Activated naive CD4-positive, alpha-beta T cell treated with anti-CD3 and anti-CD28 coated beads, Interleukin-2, amount 10 ng/mL, durations not matched to agents 7 days and 5 days (primary cell): Measurements from ENCODE around the gene NDST1.
A peak's percentile ranks its signal among the peaks of the same experiment; 100 is the strongest.

ENCODE experiments used
- CTCF ChIA-PET: fragments of 350-600 bp; sonication (Branson Sonifier 250); formaldehyde crosslinking; loops from one replicate; lab custom pipeline; 2021; ENCODE audit warnings: antibody characterized with exemption; lab: Charles Lee
- DNase-seq: peaks from one replicate; pipeline ENCODE4 v3.0.0-alpha.2; 2020
- H3K27ac Mint-ChIP-seq: one replicate; pipeline ENCODE4 v1.8.0; 2021; ENCODE audit warnings: mild to moderate bottlenecking, moderate library complexity, mixed read lengths
- H3K27me3 Mint-ChIP-seq: one replicate; pipeline ENCODE4 v1.8.0; 2021; ENCODE audit warnings: mild to moderate bottlenecking, mixed read lengths
- H3K36me3 Mint-ChIP-seq: one replicate; pipeline ENCODE4 v1.8.0; 2021; ENCODE audit warnings: mixed read lengths
- H3K4me1 Mint-ChIP-seq: one replicate; pipeline ENCODE4 v1.8.0; 2021; ENCODE audit warnings: mixed read lengths
- H3K4me3 Mint-ChIP-seq: one replicate; pipeline ENCODE4 v1.8.0; 2021; ENCODE audit warnings: mild to moderate bottlenecking, moderate library complexity, mixed read lengths
- H3K9me3 Mint-ChIP-seq: one replicate; pipeline ENCODE4 v1.8.0; 2021; ENCODE audit warnings: mixed read lengths

The NDST1 gene

DNA sequence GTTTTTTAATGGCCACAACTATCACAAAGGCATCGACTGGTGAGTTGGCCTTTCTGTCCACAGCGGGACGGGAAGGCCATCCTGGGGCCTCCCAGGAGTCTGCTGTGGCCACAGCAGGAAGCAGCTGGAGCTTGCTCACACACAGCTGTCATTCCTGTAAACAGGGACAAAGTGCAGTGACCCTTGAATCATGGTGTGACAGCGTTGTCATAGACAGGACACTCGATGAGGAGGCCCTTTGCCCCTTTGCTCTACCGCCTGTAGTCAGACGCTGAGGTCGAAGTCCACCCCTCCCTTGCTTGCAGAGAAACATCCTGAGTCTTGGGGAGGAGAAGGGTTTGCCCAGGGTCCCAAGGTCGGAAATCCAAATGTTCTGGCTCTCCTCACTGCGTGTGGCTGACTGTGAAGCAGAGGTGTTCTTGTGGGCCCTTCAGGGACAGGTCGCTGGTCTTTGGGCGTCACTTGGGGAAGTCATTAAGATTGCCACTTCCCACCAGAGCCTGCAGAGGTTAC is 35.1 kb downstream of the NDST1 start:
- no peak for DNase-seq
- no peaks in the 10 kb centered on the region for H3K9me3 Mint-ChIP-seq
- no peaks in the 10 kb centered on the region for H3K4me1 Mint-ChIP-seq
- H3K4me3 Mint-ChIP-seq, result no peak overlapping the region
- CTCF ChIA-PET, result interaction anchor here (1.5 kb wide), 1 partner anchor 84 kb away, joined by 8 read pairs; no protein-coding TSS in a partner anchor
- no peak overlapping the region for H3K27ac Mint-ChIP-seq
- H3K36me3 Mint-ChIP-seq, result no peaks in the 10 kb centered on the region
- H3K27me3 Mint-ChIP-seq, result peaks cover 6% of the 10 kb centered on the region

DNA sequence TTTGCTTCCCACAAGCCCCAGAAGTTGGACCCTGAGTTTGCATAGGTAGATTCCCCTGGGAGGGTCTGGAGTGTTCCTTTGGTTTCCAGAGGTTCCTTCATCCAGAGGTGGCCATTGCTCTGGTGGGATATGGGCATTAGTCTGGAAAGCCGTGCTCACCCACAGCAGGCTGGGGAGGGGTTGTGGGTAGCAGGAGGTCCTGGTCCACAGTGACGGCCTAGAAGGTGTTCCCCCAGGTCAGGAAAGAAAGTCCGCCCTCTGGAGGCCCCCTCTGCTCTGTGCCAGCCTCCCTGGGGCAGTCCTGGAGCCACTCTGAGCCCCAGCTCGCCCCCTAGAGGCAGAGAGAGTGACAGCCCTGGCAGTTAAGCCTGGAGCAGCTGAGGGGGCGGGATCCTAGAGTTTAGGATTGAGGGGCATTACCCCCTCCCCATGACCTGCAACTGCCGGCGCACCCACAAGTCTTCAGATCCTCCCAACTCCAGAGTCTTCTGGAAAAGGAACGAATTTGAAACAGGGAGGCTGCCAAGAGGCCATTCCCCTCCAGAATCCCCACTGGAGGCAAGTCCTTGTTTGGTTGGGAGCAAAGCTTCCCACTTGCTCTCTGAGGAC is 36.8 kb downstream of the NDST1 start:
- H3K4me3 Mint-ChIP-seq, result no peak overlapping the region
- H3K9me3 Mint-ChIP-seq, result no peaks in the 10 kb centered on the region
- CTCF ChIA-PET, result interaction anchor here (1.1 to 2.3 kb wide), 8 partner anchors 12 to 303 kb away, joined by 4 to 17 read pairs (median 7); no protein-coding TSS in a partner anchor
- no peaks in the 10 kb centered on the region for H3K36me3 Mint-ChIP-seq
- H3K27me3 Mint-ChIP-seq, result peaks cover 6% of the 10 kb centered on the region
- peak; percentile 73 for DNase-seq
- no peaks in the 10 kb centered on the region for H3K4me1 Mint-ChIP-seq
- H3K27ac Mint-ChIP-seq, result no peak overlapping the region

DNA sequence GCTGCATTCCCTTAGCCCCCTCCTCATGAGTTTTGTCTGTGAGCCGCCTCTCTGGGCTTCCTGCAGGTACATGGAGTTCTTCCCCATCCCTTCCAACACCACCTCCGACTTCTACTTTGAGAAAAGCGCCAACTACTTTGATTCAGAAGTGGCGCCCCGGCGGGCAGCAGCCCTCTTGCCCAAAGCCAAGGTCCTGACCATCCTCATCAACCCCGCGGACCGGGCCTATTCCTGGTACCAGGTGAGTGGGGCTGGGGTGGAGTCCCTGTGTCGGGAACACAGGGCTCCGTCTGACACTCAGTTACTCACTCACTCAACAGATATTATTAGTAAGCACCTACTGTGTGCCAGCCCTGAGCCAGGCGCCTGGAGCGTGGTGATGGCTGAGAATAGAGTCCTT is 37.3 kb downstream of the NDST1 start:
- DNase-seq, result no peak
- H3K9me3 Mint-ChIP-seq, result no peaks in the 10 kb centered on the region
- peaks cover 6% of the 10 kb centered on the region for H3K27me3 Mint-ChIP-seq
- no peak overlapping the region for H3K4me3 Mint-ChIP-seq
- H3K36me3 Mint-ChIP-seq, result no peaks in the 10 kb centered on the region
- no peaks in the 10 kb centered on the region for H3K4me1 Mint-ChIP-seq
- CTCF ChIA-PET, result interaction anchor here (1.1 to 2.3 kb wide), 7 partner anchors 11 to 89 kb away, joined by 4 to 17 read pairs (median 9); no protein-coding TSS in a partner anchor
- no peak overlapping the region for H3K27ac Mint-ChIP-seq

DNA sequence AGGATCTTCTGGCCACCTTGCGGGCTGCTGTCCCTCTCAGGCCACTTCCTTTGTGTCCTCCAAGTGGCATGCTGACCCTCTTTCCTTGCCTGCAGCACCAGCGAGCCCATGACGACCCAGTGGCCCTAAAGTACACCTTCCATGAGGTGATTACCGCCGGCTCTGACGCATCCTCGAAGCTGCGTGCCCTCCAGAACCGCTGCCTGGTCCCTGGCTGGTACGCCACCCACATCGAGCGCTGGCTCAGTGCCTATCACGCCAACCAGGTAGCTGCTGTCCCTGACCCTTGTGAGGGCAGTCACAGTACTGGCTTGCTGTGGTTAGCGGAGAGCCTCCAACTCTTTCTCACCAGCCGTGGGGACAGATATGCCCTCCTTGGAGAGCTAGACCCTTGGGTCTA is 40.2 kb downstream of the NDST1 start:
- Mint-ChIP-seq H3K9me3 (no peaks in the 10 kb centered on the region), H3K4me3 (no peak overlapping the region), H3K27me3 (peaks cover 6% of the 10 kb centered on the region), H3K4me1 (no peaks in the 10 kb centered on the region), H3K36me3 (no peaks in the 10 kb centered on the region), H3K27ac (no peak overlapping the region)
- no peak for DNase-seq
- CTCF ChIA-PET, result interaction anchor here (0.7 to 1.8 kb wide), 4 partner anchors 12 to 89 kb away, joined by 3 read pairs; no protein-coding TSS in a partner anchor

DNA sequence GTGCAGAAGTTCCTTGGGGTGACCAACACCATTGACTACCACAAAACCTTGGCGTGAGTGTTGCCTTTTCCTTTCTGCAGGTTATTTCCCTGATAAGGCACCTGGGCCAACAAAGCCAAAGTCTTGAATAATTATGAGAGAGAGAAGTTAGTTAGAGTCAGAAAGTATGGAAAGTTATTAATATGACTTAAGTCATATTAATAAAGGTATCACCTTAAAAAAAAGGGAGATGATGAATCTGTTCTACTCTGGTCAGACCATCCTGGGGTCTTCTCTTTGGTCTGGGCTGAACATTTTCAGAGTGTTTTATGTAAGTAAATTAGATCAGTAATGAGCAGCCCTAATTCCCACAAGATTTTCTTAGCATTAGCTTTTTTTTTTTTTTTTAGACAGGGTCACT is 41.8 kb downstream of the NDST1 start:
- Mint-ChIP-seq H3K9me3 (no peaks in the 10 kb centered on the region), H3K27ac (no peak overlapping the region), H3K36me3 (no peaks in the 10 kb centered on the region), H3K27me3 (peaks cover 6% of the 10 kb centered on the region), H3K4me3 (no peak overlapping the region), H3K4me1 (no peaks in the 10 kb centered on the region)
- no peak for DNase-seq
- CTCF ChIA-PET, result interaction anchor here (1.4 kb wide), 1 partner anchor 11 kb away, joined by 3 read pairs; no protein-coding TSS in a partner anchor

DNA sequence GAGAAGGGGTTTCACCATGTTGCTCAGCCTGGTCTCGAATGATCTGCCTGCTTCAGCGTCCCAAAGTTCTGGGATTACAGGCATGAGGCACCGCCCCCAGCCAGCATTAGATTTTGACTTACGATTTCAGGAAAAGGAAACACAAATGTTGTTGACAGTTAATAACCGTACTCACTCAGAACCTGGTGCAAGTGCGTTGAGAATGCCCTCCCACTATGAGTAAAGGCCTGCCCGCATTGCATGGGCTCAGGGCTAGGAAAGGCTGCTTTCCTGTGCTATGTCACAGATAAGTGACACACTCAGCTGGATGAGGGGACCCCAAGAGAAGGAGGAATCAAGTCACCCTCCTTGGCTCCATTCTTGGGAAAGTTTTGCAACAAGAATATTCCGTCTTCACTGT is 42.4 kb downstream of the NDST1 start:
- Mint-ChIP-seq H3K27ac (no peak overlapping the region), H3K27me3 (peaks cover 6% of the 10 kb centered on the region), H3K9me3 (no peaks in the 10 kb centered on the region), H3K36me3 (no peaks in the 10 kb centered on the region), H3K4me1 (no peaks in the 10 kb centered on the region), H3K4me3 (no peak overlapping the region)
- no peak for DNase-seq
- CTCF ChIA-PET, result no interaction called here

DNA sequence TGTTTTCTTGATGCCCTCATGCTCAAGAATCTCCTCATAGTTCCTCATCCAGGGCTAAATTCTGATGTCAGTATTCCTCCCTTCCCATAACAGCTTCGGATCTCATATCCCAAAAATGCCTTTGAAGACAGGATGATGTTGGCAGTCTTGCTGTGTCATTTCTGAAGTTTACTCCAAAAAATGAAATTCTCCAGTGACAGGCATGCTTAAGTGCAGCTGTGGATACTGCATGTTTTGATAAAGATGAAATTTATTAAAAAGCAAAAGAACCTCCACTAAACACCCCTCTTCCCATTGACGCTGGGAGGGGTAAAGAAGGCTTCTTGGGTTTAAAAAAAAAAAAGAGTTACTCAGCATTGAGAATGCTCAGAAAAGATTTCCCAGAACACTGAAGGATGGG is 43.1 kb downstream of the NDST1 start:
- DNase-seq, result no peak
- Mint-ChIP-seq H3K27ac (no peak overlapping the region), H3K9me3 (no peaks in the 10 kb centered on the region), H3K36me3 (no peaks in the 10 kb centered on the region), H3K4me1 (no peaks in the 10 kb centered on the region), H3K4me3 (no peak overlapping the region), H3K27me3 (peaks cover 6% of the 10 kb centered on the region)
- CTCF ChIA-PET, result interaction anchor here (0.9 kb wide), 1 partner anchor 9 kb away, joined by 3 read pairs; no protein-coding TSS in a partner anchor

DNA sequence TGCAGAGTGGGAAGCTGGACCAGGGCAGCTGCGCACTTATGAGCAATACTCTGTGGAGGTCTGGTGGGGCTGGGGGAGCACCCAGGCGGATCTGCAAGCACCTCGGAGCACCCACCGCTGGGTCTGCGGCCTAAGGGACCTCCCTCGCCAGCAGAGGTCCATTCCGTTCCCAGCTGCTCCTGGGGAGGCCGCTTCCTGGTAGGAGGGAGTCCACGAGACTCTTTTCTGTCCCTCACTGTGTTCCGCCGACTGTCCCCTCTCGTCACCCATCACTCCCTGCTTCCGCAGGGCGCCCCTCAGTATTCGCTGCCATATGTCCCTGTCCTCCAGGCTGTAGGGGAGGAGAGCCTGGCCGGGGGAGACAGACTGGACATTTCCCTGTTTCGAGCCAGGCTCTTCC is 45.5 kb downstream of the NDST1 start:
- no peaks in the 10 kb centered on the region for H3K9me3 Mint-ChIP-seq
- no peaks in the 10 kb centered on the region for H3K27me3 Mint-ChIP-seq
- CTCF ChIA-PET, result no interaction called here
- DNase-seq, result no peak
- H3K4me1 Mint-ChIP-seq, result no peaks in the 10 kb centered on the region
- no peaks in the 10 kb centered on the region for H3K36me3 Mint-ChIP-seq
- no peak overlapping the region for H3K27ac Mint-ChIP-seq
- H3K4me3 Mint-ChIP-seq, result no peak overlapping the region

DNA sequence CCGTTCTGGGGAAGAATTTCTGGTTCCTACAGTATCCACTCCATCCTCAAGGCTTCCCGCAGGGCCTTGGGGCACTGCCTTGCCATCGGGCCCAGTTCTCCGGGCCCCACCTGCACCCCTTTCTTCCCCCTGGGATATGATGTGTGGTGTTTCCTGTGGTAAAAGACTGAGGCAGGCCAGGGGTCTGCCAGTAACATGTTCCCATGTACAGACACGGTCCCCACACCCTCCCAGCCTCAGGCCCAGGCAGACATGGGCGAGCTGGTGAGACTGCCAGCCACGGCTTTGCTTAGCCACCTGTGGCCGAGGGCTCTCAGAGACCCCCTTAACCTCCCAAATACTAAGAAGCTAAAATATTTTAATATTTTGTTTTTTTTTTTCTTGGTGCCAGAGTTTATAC is 46.0 kb downstream of the NDST1 start:
- Mint-ChIP-seq H3K27me3 (peaks cover 2% of the 10 kb centered on the region), H3K9me3 (no peaks in the 10 kb centered on the region), H3K4me1 (no peaks in the 10 kb centered on the region), H3K4me3 (no peak overlapping the region), H3K27ac (no peak overlapping the region), H3K36me3 (no peaks in the 10 kb centered on the region)
- DNase-seq, result no peak
- CTCF ChIA-PET, result no interaction called here

DNA sequence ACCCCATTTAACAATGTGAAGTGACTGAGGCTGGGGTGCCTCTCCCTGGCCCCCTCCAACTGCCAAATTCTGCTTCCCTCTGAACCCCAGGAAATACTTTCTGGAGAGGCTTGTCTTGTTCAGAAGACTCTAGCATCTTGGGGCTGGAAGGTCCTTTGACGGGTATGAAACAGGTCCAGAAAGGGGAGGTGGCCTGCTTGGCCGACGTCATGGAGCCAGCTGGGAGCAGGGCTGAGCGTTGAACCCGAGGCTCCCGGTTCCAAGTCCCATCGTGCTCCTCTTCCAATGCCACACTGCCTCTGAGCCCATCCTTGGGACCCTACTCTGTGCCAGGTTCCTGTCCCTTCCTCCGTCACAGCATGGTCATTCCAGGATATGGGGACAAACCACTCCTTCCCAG is 46.9 kb downstream of the NDST1 start:
- no peaks in the 10 kb centered on the region for H3K4me1 Mint-ChIP-seq
- H3K27me3 Mint-ChIP-seq, result peaks cover 7% of the 10 kb centered on the region
- no peaks in the 10 kb centered on the region for H3K36me3 Mint-ChIP-seq
- H3K9me3 Mint-ChIP-seq, result no peaks in the 10 kb centered on the region
- DNase-seq, result no peak
- H3K4me3 Mint-ChIP-seq, result no peak overlapping the region
- no peak overlapping the region for H3K27ac Mint-ChIP-seq
- CTCF ChIA-PET, result no interaction called here

DNA sequence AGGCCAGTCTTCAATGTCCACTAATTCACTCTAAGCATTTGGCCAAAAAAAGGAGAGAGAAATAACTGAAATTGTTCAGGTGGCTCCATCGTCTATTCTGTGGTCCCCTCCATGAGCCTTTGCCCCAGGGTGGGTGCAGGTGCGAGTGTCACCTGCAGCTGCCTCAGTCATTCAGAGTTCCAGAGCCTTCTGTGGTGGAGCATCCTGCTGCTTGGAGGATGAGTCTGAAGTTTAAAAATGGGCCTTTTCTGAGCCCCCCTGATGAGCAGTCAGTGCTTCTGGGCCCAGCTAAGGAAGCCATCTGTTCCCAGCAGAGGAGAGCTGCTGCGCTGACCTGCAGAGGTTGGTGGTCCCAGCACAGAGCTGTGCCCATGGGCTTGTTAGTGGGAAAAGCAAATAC is 48.2 kb downstream of the NDST1 start:
- no peaks in the 10 kb centered on the region for H3K36me3 Mint-ChIP-seq
- no peak overlapping the region for H3K4me3 Mint-ChIP-seq
- DNase-seq, result no peak
- H3K27me3 Mint-ChIP-seq, result peaks cover 7% of the 10 kb centered on the region
- no peak overlapping the region for H3K27ac Mint-ChIP-seq
- CTCF ChIA-PET, result interaction anchor here (2.7 kb wide), 1 partner anchor 11 kb away, joined by 11 read pairs; no protein-coding TSS in a partner anchor
- no peaks in the 10 kb centered on the region for H3K9me3 Mint-ChIP-seq
- H3K4me1 Mint-ChIP-seq, result no peaks in the 10 kb centered on the region

DNA sequence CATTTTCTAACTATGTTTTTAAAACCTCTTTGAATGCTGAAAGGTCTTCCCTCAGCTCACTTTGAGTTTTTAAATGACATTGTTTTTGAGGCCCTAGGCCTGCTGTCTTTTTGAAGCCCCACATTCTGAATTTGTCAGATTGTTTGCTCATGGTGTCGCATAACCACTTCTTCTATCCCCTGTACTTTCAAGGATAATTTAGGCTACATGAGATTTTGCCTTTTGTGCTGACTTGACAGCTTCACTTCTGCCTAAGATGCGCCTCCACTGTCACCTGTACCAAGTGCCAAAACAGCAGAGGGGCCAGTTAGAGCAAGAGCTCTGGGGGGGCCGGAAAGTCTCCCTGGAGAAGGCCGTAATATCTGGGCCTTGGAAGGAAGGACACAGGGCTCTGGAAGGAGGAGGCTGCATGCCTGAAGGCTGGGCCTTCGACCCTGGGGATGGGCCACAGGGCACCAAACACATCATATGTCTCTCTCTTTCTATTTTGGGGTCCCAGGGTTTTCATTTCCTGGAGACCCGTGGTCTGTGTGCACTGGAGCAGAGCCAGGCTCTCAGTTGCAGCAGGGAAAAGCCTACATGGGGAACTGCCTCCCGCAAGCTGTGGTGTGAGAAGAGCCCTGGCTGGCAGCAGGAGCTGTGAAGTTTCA is 49.1 kb downstream of the NDST1 start:
- Mint-ChIP-seq H3K27ac (no peak overlapping the region), H3K27me3 (peaks cover 7% of the 10 kb centered on the region), H3K4me1 (no peaks in the 10 kb centered on the region), H3K9me3 (no peaks in the 10 kb centered on the region), H3K4me3 (no peak overlapping the region), H3K36me3 (no peaks in the 10 kb centered on the region)
- no peak for DNase-seq
- CTCF ChIA-PET, result interaction anchor here (1.0 to 2.7 kb wide), 4 partner anchors 12 to 224 kb away, joined by 3 to 11 read pairs (median 3); no protein-coding TSS in a partner anchor

DNA sequence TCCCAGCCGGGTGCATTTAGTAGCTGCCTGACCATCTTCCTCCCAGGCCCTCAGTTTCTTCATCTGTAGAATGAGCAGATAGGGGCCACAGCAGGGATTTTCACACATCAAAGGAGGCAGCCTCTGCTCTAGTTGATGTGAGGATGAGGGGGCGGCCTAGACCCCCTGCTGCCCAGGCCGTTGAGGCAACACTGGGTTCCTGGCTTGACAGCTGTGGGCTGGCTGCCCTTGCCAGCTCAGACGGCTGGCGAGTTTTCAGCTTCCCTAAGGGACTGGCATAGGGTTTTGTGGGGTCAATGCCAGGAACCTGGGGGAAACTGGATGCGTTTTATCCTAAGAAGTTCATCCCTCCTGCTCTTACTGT is 49.6 kb downstream of the NDST1 start:
- peaks cover 7% of the 10 kb centered on the region for H3K27me3 Mint-ChIP-seq
- H3K4me1 Mint-ChIP-seq, result no peaks in the 10 kb centered on the region
- H3K9me3 Mint-ChIP-seq, result no peaks in the 10 kb centered on the region
- no peaks in the 10 kb centered on the region for H3K36me3 Mint-ChIP-seq
- no peak overlapping the region for H3K27ac Mint-ChIP-seq
- CTCF ChIA-PET, result interaction anchor here (1.0 to 2.7 kb wide), 4 partner anchors 13 to 223 kb away, joined by 3 to 11 read pairs (median 3); no protein-coding TSS in a partner anchor
- DNase-seq, result no peak
- H3K4me3 Mint-ChIP-seq, result no peak overlapping the region

DNA sequence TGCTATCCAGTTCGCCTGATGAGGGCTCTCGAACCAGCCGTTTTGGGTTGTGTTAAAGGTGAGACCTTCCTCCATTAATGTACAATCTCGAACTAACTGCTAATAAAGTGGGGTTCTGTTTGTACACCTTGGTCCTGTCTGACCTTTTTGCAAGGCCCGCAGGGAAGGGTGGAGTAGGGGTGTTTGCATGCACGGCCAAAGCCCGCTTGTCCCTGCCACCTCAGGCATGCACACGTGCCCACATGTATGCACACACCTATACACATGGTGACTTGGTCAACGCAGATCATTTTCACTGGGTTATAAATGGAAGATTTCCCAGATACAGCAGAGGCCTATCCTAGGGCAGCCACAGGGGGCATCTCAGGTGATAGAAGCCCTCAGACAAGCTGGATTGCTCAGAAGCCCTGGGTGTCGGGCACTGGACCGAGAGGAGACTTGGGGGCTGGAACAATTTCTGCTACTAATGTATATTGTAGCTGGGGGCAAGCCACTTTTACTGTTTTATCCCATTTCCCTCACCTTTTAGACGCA is 50.2 kb downstream of the NDST1 start:
- Mint-ChIP-seq H3K9me3 (no peaks in the 10 kb centered on the region), H3K27me3 (peaks cover 7% of the 10 kb centered on the region), H3K27ac (no peak overlapping the region), H3K4me1 (no peaks in the 10 kb centered on the region), H3K4me3 (no peak overlapping the region), H3K36me3 (no peaks in the 10 kb centered on the region)
- no peak for DNase-seq
- CTCF ChIA-PET, result interaction anchor here (1.1 to 5.8 kb wide), 4 partner anchors 8 to 289 kb away, joined by 3 to 81 read pairs (median 4); partner anchors contain the start of gene IRGM
